Stromal cell of bone marrow (primary cell): ENCODE measurements around the gene PSME4.

Experiments used
- DNase-seq: peaks from one replicate; pipeline ENCODE4 v3.0.0-alpha.2; 2012; ENCODE audit warnings: low read depth

PSME4 gene, protein sequence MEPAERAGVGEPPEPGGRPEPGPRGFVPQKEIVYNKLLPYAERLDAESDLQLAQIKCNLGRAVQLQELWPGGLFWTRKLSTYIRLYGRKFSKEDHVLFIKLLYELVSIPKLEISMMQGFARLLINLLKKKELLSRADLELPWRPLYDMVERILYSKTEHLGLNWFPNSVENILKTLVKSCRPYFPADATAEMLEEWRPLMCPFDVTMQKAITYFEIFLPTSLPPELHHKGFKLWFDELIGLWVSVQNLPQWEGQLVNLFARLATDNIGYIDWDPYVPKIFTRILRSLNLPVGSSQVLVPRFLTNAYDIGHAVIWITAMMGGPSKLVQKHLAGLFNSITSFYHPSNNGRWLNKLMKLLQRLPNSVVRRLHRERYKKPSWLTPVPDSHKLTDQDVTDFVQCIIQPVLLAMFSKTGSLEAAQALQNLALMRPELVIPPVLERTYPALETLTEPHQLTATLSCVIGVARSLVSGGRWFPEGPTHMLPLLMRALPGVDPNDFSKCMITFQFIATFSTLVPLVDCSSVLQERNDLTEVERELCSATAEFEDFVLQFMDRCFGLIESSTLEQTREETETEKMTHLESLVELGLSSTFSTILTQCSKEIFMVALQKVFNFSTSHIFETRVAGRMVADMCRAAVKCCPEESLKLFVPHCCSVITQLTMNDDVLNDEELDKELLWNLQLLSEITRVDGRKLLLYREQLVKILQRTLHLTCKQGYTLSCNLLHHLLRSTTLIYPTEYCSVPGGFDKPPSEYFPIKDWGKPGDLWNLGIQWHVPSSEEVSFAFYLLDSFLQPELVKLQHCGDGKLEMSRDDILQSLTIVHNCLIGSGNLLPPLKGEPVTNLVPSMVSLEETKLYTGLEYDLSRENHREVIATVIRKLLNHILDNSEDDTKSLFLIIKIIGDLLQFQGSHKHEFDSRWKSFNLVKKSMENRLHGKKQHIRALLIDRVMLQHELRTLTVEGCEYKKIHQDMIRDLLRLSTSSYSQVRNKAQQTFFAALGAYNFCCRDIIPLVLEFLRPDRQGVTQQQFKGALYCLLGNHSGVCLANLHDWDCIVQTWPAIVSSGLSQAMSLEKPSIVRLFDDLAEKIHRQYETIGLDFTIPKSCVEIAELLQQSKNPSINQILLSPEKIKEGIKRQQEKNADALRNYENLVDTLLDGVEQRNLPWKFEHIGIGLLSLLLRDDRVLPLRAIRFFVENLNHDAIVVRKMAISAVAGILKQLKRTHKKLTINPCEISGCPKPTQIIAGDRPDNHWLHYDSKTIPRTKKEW (N-terminal part only)

GRCh38 chr2:53970724-53971602, at the start of gene PSME4:
Gene PSME4 (minus strand): TSS chr2:53970993. CDS start chr2:53970784, 209 bp downstream.
- peak; percentile 81 for DNase-seq

DNA sequence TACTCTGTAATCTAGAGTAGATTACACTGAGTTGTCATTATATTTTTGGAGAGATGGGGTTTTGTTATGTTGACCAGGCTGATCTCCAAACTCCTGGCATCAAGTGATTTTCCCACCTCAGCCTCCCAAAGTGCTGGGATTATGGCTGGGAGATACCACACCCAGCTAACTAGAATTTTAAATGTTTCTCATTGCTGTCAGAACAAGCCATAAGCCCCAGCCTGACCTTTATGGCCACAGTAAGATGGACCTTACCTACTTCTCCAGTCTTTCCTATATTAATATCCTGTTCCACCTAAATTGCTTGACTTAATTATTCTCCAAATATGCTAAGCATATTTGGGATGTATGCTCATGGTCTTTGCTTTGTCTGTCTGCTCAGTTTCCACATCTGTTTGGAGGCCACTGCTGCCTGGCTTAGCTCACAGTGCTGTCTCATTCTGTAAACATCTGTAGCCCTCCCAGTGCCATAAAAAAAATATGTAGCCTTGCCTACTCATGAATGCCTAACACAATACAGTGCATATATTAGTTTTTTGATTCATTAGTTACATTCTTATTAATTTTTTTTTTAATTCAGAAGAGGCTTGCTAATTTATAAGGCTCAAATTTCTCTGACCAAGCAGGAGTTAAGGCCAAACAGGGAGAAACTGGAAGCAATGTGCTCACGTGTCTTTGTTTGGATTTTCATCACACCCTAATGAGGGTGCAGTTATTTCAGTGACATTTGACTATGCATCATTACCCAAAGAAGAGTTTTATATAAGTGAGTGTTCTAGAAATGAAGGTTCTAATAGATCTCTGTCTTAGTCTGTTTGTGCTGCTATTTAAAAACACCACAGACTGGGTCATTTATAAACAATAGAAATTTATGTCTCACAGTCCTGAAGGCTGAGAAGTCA, 45.3 kb upstream of the PSME4 start:
- peak; percentile 73 for DNase-seq

GRCh38 chr2:54013996-54014395, 43.2 kb upstream of the PSME4 start:
- no peak for DNase-seq

DNA sequence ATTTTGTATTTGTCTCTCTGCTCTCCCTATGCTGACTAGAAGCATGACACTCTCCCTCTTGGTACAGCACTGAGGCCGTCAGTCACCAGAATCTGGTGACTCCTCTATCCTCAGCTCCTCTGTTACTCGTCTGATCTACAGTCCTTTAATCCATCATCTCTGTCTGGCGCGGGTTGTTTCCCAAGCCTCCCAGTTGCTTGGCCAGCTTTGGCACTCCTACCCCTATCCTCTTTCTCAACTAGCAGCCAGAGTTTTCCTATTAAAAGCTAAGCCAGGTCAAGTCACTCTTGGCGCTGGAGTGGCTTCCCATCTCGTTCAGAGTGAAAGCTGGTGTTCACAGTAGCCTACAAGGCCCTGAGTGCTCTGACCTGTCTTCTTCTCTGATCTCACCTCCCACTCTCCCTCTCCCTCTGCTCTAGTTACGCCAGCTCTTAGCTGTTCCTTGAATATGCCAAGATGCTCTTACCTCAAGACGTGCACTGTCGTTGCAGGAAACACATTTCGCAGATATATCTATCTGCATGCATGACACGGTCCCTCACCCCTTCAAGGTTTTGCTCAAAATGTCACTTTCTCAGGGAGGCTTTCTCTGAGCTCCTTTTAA, 41.8 kb upstream of the PSME4 start:
- no peak for DNase-seq

- DNase-seq, result no peak
Observed at GRCh38 chr2:54009549-54009948, 38.8 kb upstream of the PSME4 start.

DNA sequence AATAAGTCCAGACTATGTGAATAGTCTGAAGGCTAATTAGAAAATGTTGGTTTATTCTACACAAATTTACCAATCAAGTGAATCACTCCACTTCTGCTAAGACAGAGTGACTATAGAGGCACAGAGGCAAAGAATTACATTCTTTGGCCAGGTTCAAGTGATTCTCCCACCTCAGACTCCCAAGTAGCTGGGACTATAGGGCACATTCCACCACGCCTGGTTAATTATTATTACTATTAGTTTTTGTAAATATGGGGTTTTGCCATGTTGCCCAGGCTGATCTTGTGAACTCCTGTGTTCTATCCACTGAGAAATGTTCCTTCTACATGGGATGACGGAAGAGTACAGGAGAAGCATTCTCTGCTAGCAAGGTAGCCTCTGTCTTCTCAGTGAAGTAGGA, 37.6 kb upstream of the PSME4 start:
- no peak for DNase-seq

DNA sequence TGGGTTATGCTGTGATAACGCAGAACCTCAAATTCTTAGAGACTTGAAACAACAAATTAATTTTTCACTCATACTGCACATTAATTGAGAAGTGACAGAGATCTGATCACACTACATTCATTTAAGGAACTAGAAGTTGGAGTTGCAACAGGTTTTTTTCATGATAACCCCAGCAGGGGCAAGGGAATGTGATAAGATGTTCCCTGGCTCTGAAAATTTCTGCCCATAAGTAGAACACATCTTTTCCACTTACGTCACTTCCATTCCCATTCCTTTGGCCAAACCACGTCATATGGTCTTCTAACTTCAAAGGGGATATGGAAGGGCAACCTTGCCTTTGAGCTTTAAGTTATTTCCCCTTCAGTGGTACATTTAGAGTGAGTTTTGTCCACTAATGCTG, 29.7 kb upstream of the PSME4 start:
- DNase-seq, result no peak

GRCh38 chr2:54000122-54000521, 29.3 kb upstream of the PSME4 start:
- DNase-seq, result no peak

DNA sequence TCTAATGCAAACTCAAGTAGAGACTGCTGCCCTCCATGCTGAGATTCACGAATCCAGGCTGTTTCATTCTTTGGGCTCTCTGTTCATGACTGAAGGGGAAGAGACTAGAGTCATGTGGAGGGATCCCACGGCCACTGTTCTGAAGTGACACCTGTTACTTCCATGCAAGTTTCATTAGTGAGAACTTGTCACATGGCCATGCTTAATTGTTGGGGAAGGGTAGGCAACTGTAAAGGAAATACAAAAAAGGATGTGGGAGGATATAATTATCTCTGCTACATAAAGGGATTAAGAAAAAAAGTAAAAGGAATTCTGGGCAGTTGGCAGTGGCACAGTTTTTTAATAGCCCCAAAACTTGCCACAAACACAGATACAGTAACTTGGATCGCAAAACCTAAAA, 28.0 kb upstream of the PSME4 start:
- DNase-seq, result no peak

DNA sequence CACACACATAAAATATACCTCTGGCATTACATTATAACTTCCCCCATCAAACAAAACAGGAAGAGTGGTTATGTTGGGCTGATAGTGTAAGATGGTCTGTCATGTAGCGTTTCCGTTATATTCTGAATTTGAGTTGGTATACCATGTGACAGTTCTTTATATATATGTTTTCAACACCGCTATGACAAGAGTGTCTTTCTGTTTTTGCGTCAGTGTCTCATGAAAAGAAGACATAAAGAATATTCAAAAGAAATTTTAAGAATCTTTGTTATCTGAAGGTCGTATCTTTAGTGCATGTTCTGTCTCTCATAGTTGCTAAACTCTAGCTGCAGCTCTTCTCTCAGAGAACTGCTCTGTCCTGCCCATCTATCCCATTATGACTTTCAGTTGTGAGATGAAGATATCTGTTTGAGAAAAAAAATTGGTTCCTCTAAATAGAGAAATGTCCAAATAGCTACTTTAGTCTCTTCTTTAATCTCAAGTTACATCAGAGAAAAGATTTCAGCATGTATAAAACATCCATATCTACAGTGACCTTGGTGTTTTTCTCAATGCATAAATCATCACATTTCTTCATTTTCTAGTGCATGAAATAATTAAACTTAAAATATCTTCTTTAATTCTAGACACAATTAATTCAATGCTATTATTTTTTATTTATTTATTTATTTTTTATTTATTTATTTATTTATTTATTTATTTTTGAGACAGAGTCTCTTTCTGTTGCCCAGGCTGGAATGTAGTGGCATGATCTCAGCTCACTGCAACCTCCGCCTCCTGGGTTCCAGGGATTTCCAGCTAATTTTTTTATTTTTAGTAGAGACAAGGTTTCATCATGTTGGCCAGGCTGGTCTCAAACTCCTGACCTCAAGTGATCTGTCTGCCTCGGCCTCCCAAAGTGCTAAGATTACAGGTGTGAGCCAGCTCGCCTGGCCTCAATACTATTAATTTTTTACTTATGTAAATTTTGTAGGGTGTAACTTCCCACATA, 24.3 kb upstream of the PSME4 start:
- no peak for DNase-seq

DNA sequence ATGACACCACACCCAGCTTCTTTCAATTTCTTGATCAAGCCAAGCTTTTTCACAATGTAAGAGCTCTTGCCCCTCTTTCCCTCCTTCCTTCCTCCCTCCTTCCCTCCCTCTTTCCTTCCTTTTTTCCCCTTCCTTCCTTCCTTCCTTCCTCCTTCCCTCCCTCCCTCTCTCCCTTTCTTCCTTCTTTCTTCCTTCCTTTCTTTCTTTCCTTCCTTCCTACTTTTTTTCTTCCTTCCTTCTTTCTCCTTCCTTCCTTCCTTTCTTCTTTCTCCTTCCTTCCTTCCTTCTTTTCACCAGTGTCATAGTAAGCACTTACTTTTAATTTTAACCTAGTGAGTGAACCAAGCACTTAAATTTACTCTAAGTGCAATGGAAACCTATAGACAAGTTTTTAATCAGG, 21.2 kb upstream of the PSME4 start:
- no peak for DNase-seq

DNA sequence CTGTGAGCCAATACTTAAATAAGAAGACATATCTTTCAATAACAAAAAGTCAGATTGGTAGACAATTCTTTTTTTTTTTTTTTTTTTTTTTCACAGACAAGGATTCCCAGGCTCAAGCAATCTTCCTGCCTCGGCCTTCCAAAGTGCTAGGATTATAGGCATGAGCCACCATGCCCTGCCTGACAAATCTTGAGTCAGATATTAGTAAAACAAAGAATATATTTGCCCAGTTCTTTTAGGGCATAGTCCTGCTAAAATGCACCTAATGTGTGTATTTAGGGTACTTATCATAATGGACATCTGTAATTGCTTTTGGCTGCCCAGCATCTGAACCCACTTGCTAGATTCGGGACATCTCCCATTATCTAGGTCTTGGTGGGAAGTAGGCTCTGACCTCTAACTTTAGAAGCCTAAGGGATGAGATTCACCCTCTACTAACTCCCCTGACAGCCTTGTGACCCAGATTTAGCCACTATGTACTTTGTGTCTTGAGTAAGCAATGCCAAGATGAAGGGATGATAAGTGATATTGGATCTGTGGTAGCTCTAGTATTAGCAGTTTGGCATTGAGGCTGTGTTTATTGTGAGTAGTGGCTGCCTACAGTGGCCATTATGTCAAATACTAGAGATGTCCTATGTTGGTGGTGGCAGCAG, 18.5 kb upstream of the PSME4 start:
- no peak for DNase-seq

- DNase-seq, result no peak
Observed at GRCh38 chr2:53987336-53987921, 16.6 kb upstream of the PSME4 start.

- DNase-seq, result no peak
Observed at GRCh38 chr2:53985646-53986045, 14.9 kb upstream of the PSME4 start.

- no peak for DNase-seq
Observed at GRCh38 chr2:53969968-53970723, 647 bp downstream of the PSME4 start.

- DNase-seq, result peak; percentile 78
Observed at GRCh38 chr2:53969285-53969967, 1.4 kb downstream of the PSME4 start.
